CD4-positive, alpha-beta T cell treated with Interleukin-2 at 100 ng/mL for 4 hours (primary cell): Measurements from ENCODE around the gene CKLF.

ENCODE experiments used
- DNase-seq: peaks from one replicate; pipeline ENCODE4 v3.0.0-alpha.2; 2020; ENCODE audit warnings: low spot score

Gene CKLF

GRCh38 chr16:66517586-66518263, 34.7 kb upstream of the CKLF start:
- DNase-seq = no peak

DNA sequence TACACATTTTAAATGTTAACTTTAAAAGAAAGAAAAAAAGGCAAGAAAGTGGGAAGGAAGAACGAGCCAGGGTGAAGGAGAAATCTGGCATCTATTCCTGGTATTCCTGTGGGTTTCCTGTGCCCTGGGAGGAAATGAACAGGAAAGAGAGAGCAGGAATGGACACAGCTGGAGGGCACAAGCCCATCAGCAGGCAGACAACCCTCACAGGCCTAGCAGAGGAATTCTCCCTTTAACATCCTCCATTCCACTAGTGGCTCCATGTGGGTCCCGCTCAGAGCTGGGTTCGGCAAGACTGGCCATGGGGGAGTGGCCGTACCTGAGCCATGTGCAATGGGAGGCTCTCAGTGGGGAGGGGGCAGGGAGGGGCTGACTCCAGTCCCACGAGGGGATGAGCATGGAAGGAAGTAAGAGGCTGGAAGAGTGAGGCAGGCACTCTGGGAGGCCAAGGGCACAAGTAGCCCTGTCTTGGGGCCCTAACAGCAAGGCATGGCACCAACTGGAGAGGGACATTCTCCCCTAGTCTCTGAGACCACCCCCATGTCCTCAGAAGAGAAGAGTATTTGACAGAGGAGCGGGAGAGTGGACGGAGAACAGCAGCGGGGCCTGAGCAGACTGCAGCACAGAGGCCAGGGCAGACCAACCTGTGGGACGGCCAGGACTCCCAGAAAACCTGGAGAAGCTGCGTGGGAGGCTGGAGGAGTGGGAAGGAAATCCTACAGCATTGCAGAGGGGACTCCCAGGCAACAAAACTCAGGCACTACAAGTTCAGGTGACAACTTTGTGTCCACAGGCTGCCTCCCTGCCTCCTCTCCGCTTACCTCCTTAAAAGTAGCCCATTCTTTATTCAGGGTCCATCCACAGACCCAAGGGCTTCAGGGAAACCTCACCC, 32.6 kb upstream of the CKLF start:
- DNase-seq = no peak

GRCh38 chr16:66520406-66521170, 31.8 kb upstream of the CKLF start:
- no peak for DNase-seq

DNA sequence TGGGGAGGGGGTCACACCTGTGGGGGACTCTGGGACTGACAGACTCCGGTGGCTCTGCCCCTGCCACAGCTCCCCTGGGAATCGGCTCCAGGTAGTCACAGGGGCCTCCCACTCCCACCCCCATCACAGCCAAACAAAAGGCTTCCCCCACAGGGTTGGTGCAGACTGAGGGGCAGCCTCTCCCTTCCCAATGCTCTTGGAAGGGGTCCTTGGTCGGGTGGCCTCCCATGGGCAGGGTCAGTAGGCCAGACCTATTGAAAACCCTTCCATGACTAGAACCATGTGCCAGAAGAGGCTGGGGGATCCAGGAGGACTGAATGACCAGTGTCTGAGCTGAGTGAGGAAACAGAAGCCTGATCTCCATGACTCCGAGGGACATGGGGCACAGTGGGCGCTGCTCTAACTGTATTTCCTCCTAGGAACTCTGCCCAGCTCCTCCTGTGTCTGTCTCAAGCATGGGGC, 31.1 kb upstream of the CKLF start:
- no peak for DNase-seq

GRCh38 chr16:66521951-66522771, 30.2 kb upstream of the CKLF start:
- peak; percentile 95 for DNase-seq

GRCh38 chr16:66522816-66523590, 29.4 kb upstream of the CKLF start:
- DNase-seq = no peak

- peak; percentile 66 for DNase-seq
Measured at GRCh38 chr16:66523861-66524354, 28.5 kb upstream of the CKLF start.

DNA sequence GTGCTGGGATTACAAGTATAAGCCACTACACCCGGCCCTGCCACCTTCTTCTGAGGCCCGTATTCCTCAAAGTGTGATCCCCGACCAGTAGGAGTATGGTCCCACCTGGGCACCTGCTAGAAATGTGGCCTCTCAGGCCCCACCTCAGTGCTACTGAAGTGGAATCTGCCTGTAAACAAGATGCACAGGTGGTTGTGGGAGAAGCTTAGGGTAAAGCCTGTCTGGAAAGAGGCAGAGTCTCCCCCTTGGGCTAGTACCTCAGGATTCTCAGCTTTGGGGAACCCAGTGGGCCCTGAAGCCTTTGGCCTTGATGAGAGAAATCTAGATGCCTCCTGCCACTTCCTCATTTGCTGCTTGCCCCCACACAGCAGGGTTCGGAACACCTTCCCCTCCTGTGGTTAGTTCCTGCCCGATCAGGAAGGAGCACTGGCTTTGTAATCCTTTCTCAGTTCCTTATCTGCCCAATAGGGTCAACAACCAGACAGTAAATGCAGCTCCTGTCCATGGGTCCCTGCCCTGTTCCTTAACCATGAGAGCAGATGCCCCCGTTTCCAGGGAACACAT, 27.7 kb upstream of the CKLF start:
- DNase-seq = peak; percentile 37

DNA sequence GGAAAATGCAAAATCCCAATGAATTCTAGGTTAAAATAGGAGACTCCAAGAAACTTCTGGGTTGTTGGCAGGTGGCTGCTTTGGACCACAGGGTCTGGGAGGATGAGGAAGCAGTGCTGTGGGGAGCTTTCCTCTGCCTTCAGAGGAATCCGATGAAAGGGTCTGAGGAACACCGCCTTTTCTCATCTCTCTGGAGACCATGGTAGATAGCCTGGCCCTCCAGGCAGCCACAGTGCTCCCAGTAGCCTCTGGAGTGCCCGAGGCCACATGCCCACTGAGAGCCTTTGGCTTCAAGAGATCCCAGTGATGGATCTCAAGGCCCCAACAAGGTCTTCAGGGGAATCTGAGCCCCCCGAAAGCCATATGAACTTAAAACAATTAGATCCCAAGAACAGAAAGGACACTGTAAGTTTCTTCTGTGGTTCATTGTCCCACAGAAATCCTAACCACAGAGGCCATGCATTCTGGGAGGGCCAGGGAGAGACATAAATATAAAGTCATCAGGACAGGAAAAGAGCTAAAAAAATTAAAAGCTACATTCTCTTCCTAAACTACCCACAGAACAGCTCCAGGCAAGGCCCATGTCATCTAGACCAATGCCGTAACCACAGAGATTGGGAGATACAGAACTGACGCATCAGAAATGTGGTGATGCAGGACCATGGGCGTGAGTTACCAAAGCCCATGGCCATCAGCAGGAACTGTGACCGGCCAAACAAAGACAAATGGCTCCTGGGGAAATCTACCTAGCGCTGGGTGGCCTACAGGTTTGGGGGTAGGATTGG, 26.8 kb upstream of the CKLF start:
- no peak for DNase-seq

DNA sequence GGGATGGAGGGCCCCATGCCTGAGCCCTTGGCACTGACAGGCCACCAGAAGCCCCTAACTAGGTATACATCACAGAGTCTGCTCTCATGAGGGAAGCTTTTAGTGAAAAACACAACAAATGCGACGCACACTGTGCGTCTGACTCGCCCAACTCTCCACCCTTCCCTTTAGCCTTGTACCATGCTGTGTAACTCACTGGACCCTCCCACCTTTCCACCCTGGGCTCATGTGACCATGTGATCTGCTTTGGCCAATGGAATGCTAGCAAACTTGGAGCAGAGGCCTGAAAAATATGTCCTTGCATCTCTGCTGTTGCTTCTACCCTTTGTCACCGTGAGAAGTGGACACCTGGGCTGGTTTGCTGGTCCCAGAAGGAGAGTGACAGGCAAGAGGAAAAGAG, 24.1 kb upstream of the CKLF start:
- DNase-seq = no peak

DNA sequence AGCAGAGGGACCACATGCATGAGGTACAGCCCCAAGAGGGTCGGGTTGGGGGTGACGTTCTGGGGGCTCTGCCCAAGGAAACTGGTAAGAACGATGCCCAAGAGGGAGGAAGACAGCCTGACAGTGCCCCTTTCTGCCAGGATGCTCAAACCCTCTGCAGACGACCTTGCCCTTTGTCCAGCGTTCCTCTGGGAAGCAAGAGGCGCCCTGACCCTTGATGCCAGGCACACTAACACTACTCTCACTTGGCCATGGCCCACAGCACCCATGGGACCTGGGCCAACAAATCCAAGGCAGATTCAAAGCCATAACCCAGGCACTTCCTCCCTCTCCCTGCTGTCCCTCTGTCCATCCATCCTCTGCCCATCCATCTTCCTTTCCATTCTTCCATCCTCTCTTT, 22.9 kb upstream of the CKLF start:
- no peak for DNase-seq

DNA sequence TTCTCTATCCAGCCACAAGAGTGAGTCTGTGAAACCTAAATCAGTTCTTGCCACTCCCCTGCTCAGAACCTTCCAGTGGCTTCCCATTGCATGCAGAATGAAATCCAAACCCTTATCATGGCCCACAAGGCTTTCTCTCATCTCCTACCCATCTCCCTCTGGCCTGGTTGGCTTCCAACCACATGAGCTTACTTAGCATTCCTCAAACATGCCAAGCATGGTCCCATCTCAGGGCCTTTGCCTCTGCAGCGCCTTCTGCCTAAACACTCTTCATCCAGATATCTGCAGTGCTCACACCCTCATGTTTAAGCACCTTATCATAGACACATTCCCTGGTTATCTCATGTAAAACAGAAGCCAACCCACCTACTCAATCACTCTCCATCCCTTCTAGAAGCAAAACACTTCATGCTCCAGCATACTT, 18.0 kb upstream of the CKLF start:
- no peak for DNase-seq

DNA sequence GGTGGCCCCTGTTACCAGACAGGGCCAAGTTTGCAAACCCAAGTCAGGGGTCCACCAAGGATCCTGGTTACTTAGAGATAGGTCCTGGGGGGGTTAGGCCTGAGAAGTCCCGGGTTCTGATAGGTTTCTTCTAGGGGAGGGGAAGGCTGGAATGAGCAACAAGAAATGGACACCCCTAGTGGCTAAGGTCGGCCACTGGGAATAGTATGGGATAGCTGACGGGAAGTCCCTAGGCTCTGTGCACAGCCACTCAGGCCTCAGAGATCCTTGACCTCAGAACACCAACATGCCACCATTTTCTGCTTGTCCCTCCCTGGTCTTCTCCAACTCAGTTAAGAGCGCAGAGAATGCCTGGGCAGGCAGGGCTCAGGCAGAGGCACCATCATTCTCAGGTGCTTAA, 15.9 kb upstream of the CKLF start:
- no peak for DNase-seq

GRCh38 chr16:66537236-66537635, 15.1 kb upstream of the CKLF start:
- DNase-seq = no peak

DNA sequence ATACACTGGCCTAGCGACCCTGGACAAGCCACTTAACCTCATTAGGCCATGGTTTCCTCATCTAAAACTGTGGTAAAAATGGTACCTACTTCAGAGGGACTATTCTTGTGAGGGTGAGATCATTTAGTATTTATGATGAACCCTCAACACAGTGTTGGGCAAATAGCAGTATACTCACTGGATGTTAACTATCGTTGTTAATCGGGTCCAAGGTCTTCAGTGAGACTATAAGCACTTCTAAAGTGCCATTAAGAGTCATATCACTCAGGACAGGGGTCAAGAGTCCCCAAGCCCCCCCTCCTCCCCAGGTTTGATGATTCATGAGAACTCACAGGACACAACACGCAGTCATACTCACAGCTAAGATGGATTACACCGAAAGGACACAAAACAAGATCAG, 13.5 kb upstream of the CKLF start:
- DNase-seq = no peak

DNA sequence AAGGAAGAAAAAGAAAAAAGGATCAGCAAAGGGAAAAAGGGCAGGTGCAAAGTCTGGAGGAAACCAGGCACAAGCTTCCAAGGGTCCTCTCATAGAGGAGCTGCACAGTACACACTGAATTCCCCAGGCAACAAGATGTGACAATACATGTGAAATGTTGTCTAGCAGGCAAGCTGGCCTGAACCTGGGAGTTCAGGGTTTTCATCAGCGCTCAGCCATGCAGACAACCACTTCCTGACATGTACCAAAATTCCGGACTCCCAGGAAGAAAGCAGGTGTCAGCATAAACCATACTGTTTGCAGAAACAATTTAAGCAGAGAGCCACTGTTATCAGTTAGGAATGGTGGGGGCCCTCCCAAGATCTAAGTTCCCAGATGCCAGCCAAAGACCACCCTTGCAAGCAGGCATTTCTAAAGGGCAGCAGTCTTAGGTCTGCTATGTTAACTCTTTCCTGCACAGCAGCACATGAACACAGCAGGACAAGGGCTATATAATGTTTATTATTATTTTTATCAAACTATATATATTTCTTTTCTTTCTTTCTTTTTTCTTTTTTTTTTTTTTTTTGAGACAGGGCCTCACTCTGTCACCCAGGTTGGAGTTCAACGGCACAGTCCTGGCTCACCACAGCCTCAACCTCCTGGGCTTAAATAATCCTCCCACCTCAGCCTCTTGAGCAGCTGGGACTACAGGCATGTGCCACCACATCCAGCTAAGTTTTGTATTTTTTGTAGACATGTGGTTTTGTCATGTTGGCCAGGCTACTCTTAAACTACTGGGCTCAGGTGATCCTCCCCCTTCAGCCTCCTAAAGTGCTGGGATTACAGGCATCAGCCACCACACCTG, 12.5 kb upstream of the CKLF start:
- DNase-seq = peak; percentile 28

- no peak for DNase-seq
Measured at GRCh38 chr16:66541388-66542355, 10.7 kb upstream of the CKLF start.
